Colonic mucosa (tissue), 4 donors: Measurements from ENCODE around the gene PAX3. TPM values are rescaled to one million over a fixed set of nuclear protein-coding genes. Genes with fewer than 3 reads are reported as not detected.

ENCODE experiments used
- DNase-seq: peaks from one replicate; pipeline ENCODE4 v3.0.0-alpha.2; 2020
- H3K27ac ChIP-seq: fragments of 200-600 bp; one replicate; pipeline ENCODE4 v1.8.0; 2021
- H3K27me3 ChIP-seq: fragments of 200-600 bp; one replicate; pipeline ENCODE4 v1.8.0; 2021
- H3K36me3 ChIP-seq: fragments of 200-600 bp; one replicate; pipeline ENCODE4 v1.8.0; 2021
- H3K4me1 ChIP-seq: fragments of 200-600 bp; one replicate; pipeline ENCODE4 v1.8.0; 2021; ENCODE audit warnings: mild to moderate bottlenecking
- H3K4me3 ChIP-seq: fragments of 200-600 bp; one replicate; pipeline ENCODE4 v1.8.0; 2021
- H3K9ac ChIP-seq, 2 donors: one replicate each; pipeline ENCODE4 v1.7.0; 2013; ENCODE audit warnings: control low read depth in 2 of 2, low read depth in 2 of 2, low read length in 2 of 2
- H3K9me3 ChIP-seq: fragments of 200-600 bp; one replicate; pipeline ENCODE4 v1.8.0; 2021
- intact Hi-C: fragments of 100-400 bp; cut with DNase I; formaldehyde crosslinking; loops from one replicate; pipeline ENCODE4 v1.14.1; 2022
- total RNA-seq, 2 donors: library from RNA; stranded (reverse); fragmentation: NEBNext Ultra II Directional in 1 of 2; extraction: Animal tissue kit (Norgen Biotek cat#: 25700) in 1 of 2; gene quantifications; one replicate each; pipeline ENCODE4 v1.2.1, GENCODE V29; 2021
- TF ChIP-seq, protein P1 (sequence below): fragments of 200-600 bp; IDR thresholded peaks from one replicate; pipeline ENCODE4 v1.8.0; 2022; ENCODE audit warnings: antibody characterized with exemption, mild to moderate bottlenecking
- donor health status: healthy.
- donor health status: DM: no; HTN: no; CAD: no.
- donor health status: DM: no; HTN: no; CAD: no.

Gene PAX3
- total RNA-seq, 2 donors from 2014 or later = 0.16 TPM; not detected in 1

DNA sequence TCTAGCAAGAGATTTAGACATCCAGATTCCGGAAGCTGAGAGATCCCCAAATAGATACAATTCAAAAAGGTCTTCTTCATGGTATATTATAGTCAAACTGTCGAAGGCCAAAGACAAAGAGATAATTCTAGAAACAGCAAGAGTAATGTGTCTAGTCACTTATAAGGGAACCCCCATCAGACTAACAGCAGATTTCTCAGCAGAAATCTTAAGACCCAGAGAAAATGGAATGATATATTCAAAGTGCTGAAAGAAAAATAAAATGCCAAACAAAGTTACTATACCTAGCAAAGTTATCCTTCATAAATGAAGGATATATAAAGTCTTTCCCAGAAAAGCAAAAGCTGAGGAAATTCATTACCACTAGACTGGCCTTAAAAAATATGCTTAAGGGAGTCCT is 36.1 kb upstream of the PAX3 start:
- no peak overlapping the region for H3K4me3 ChIP-seq
- no peaks in the 10 kb centered on the region for H3K9me3 ChIP-seq
- no peak overlapping the region for H3K27ac ChIP-seq
- no peaks in the 10 kb centered on the region for H3K36me3 ChIP-seq
- no peak for DNase-seq
- no peaks in the 10 kb centered on the region for H3K27me3 ChIP-seq
- no peaks in the 10 kb centered on the region for H3K4me1 ChIP-seq
- TF ChIP-seq, protein P1, sequence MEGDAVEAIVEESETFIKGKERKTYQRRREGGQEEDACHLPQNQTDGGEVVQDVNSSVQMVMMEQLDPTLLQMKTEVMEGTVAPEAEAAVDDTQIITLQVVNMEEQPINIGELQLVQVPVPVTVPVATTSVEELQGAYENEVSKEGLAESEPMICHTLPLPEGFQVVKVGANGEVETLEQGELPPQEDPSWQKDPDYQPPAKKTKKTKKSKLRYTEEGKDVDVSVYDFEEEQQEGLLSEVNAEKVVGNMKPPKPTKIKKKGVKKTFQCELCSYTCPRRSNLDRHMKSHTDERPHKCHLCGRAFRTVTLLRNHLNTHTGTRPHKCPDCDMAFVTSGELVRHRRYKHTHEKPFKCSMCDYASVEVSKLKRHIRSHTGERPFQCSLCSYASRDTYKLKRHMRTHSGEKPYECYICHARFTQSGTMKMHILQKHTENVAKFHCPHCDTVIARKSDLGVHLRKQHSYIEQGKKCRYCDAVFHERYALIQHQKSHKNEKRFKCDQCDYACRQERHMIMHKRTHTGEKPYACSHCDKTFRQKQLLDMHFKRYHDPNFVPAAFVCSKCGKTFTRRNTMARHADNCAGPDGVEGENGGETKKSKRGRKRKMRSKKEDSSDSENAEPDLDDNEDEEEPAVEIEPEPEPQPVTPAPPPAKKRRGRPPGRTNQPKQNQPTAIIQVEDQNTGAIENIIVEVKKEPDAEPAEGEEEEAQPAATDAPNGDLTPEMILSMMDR = no peak
- intact Hi-C loops = no loop called here
- no peak overlapping the region for H3K9ac ChIP-seq

DNA sequence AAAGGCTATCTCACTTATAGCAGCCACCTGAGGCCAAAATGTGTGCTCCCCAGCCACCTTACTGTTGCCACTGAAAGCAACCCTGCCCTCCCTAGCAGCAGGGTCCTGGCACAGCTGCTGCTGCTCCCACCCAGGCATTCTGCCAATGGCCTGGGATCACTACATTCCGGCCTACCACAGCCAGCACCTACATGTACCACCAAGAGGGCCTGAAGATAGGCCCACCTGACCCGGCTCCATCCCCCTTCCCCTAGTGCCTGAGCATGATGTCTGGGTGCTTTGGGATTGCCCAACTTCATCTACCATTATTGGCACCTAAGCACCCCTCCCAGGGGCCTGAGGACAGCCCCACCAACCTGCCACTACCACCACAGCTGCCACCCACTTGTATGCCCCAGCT is 34.6 kb upstream of the PAX3 start:
- DNase-seq = no peak
- no peaks in the 10 kb centered on the region for H3K27me3 ChIP-seq
- no peaks in the 10 kb centered on the region for H3K36me3 ChIP-seq
- no peak overlapping the region for H3K27ac ChIP-seq
- H3K4me3 ChIP-seq = no peak overlapping the region
- no peaks in the 10 kb centered on the region for H3K9me3 ChIP-seq
- intact Hi-C loops = no loop called here
- H3K4me1 ChIP-seq = no peaks in the 10 kb centered on the region
- TF ChIP-seq, protein P1 = no peak
- no peak overlapping the region for H3K9ac ChIP-seq

DNA sequence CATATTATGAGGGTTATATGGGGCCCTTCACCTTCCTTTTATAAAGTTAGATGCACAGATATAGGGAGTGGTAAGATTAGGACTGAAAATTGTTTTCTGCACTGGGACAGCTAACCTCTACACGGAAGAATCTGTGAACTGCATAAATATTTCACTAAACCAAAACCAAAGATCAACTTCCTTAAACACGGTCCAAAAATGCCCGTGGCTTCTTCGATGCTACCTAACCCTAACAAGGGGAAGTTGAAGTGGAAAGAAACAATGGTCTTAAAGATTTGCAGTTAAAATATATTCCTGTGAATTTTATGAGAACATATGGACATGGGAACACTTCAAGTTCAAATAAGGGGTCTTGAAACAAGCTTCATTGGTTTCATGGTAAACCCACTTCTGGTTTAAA is 33.3 kb upstream of the PAX3 start:
- H3K36me3 ChIP-seq = no peaks in the 10 kb centered on the region
- no peak overlapping the region for H3K4me3 ChIP-seq
- H3K9me3 ChIP-seq = no peaks in the 10 kb centered on the region
- no peaks in the 10 kb centered on the region for H3K27me3 ChIP-seq
- DNase-seq = no peak
- no peak overlapping the region for H3K9ac ChIP-seq
- TF ChIP-seq, protein P1 = no peak
- no peaks in the 10 kb centered on the region for H3K4me1 ChIP-seq
- intact Hi-C loops = no loop called here
- no peak overlapping the region for H3K27ac ChIP-seq

DNA sequence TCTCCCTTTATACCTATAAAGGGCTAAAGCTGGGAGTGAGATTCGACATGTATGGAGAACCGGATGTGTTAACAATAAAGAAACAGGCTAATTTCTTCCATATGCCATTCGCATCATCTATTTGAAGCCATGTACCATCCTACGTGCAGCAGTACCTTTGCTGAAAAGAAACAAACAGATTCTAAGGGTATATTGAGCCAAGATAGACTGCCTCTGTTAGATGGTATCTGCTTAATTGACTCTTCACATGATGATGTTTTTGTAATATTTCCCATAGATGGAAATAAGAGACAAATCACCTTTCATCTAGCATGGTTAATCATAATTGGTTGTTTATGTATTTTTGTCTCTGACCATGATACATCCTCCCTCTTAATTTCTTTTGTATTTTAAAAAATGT is 32.1 kb upstream of the PAX3 start:
- Histone ChIP-seq H3K9ac (no peak overlapping the region), H3K9me3 (no peaks in the 10 kb centered on the region), H3K27me3 (no peaks in the 10 kb centered on the region), H3K27ac (no peak overlapping the region), H3K4me3 (no peak overlapping the region), H3K4me1 (no peaks in the 10 kb centered on the region), H3K36me3 (no peaks in the 10 kb centered on the region)
- no peak for DNase-seq
- intact Hi-C loops = no loop called here
- TF ChIP-seq, protein P1 = no peak

DNA sequence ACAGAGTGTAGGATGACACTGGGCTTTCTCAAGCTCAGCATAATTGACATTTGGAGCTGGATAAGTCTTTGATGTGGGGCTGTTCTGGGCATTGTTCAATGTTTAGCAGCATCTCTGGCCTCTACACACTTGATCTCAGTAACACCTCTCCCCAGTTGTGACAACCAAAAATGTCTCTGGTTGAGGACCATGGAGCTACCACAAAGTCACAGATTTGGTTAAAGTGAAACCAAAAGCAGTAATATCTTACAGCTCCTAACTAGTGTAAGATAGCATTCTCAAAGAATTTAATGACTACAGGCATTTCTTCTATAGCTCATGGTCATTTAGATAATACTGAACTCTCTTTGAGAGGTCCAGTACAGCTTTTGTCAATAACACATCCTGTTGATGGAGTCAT is 23.4 kb upstream of the PAX3 start:
- Histone ChIP-seq H3K4me3 (no peak overlapping the region), H3K4me1 (no peaks in the 10 kb centered on the region), H3K27ac (no peak overlapping the region), H3K36me3 (no peaks in the 10 kb centered on the region), H3K9ac (no peak overlapping the region), H3K27me3 (peaks cover 15% of the 10 kb centered on the region), H3K9me3 (no peaks in the 10 kb centered on the region)
- TF ChIP-seq, protein P1 = no peak
- intact Hi-C loops = loop anchor here (10.0 kb wide), 1 partner anchor 163 kb away; no protein-coding TSS in a partner anchor
- DNase-seq = no peak
